Kidney glomerular epithelial cell (primary cell): Measurements from ENCODE around the gene FOXK1.

Experiments
- DNase-seq: peaks from one replicate; lab custom pipeline; 2025; lab: John Stamatoyannopoulos, UW

The FOXK1 gene

GRCh38 chr7:4765776-4766490 lies 83.8 kb downstream of the FOXK1 start:
- DNase-seq: no peak

GRCh38 chr7:4766666-4767519 lies 84.8 kb downstream of the FOXK1 start:
- DNase-seq: no peak

- no peak for DNase-seq
These were observed 86.8 kb downstream of the FOXK1 start for GRCh38 chr7:4768597-4769569.

- no peak for DNase-seq
These were observed 87.7 kb downstream of the FOXK1 start for GRCh38 chr7:4769761-4770160.

GRCh38 chr7:4770886-4771285 lies 88.8 kb downstream of the FOXK1 start:
- no peak for DNase-seq

GRCh38 chr7:4771737-4772136 lies 89.6 kb downstream of the FOXK1 start:
- DNase-seq: no peak

GRCh38 chr7:4772306-4772705 lies 90.2 kb downstream of the FOXK1 start:
- DNase-seq: no peak

GRCh38 chr7:4774007-4774406 lies 91.9 kb downstream of the FOXK1 start:
- no peak for DNase-seq

GRCh38 chr7:4774658-4775249 lies 92.7 kb downstream of the FOXK1 start:
- peak; percentile 81 for DNase-seq

- DNase-seq: peak; percentile 88
These were observed 93.3 kb downstream of the FOXK1 start, which contains the start of gene AP5Z1 for GRCh38 chr7:4775250-4775847. Gene AP5Z1, plus strand, starts transcription at chr7:4775623. Its CDS starts 93 bp downstream, at chr7:4775716.

- DNase-seq: peak; percentile 43
These were observed 93.9 kb downstream of the FOXK1 start for GRCh38 chr7:4775848-4776623.

GRCh38 chr7:4779118-4779517 lies 97.0 kb downstream of the FOXK1 start:
- DNase-seq: no peak

- no peak for DNase-seq
These were observed 99.4 kb downstream of the FOXK1 start for GRCh38 chr7:4781366-4782069.

- no peak for DNase-seq
These were observed 100.5 kb downstream of the FOXK1 start for GRCh38 chr7:4782333-4783291.

GRCh38 chr7:4783292-4783652 lies 101.2 kb downstream of the FOXK1 start:
- DNase-seq: no peak

GRCh38 chr7:4783762-4784351 lies 101.8 kb downstream of the FOXK1 start:
- DNase-seq: no peak

- no peak for DNase-seq
These were observed 102.7 kb downstream of the FOXK1 start for GRCh38 chr7:4784799-4785198.

- DNase-seq: no peak
These were observed 103.3 kb downstream of the FOXK1 start for GRCh38 chr7:4785371-4785770.
